Urinary bladder (tissue), 4 donors: ENCODE results near the gene CNTN5. TPM values are rescaled to one million over a fixed set of nuclear protein-coding genes. Genes with fewer than 3 reads are reported as not detected.

ENCODE experiments used
- DNase-seq: peaks from one replicate; pipeline ENCODE4 v3.0.0-alpha.2; 2015; ENCODE audit errors: extremely low spot score
- H3K27ac ChIP-seq: one replicate; pipeline ENCODE4 v1.5.1; 2013; ENCODE audit warnings: low read depth, mild to moderate bottlenecking, moderate library complexity
- H3K36me3 ChIP-seq: one replicate; pipeline ENCODE4 v1.6.1; 2013; ENCODE audit warnings: mild to moderate bottlenecking, moderate library complexity; ENCODE audit not compliant: insufficient read depth
- H3K4me1 ChIP-seq: one replicate; pipeline ENCODE4 v1.6.1; 2013; ENCODE audit warnings: mild to moderate bottlenecking, moderate library complexity; ENCODE audit not compliant: insufficient read depth
- H3K4me3 ChIP-seq: one replicate; pipeline ENCODE4 v1.5.1; 2013; ENCODE audit warnings: low read depth, low read length
- WGBS: extraction: QIAGEN DNeasy Blood & Tissue Kit; methylation state at CpG from one replicate; pipeline ENCODE4 v1.1.7; 2013; 5-methylcytosine and 5-hydroxymethylcytosine counted together
- polyA plus RNA-seq: library from polyadenylated mRNA; stranded (reverse); fragments of 200-250 nt; gene quantifications from one replicate; pipeline ENCODE4 v1.2.3, GENCODE V29; 2013
- total RNA-seq: library from RNA; depleted of rRNA; stranded (reverse); fragments of >200 nt; gene quantifications from one replicate; pipeline ENCODE4 v1.2.3, GENCODE V29; 2014
- donor health status: healthy with polysubstance abuse.
- donor health status: healthy.

Gene CNTN5
- total and polyA plus RNA-seq, 2 donors, result 2.6 TPM; not detected in 1

DNA sequence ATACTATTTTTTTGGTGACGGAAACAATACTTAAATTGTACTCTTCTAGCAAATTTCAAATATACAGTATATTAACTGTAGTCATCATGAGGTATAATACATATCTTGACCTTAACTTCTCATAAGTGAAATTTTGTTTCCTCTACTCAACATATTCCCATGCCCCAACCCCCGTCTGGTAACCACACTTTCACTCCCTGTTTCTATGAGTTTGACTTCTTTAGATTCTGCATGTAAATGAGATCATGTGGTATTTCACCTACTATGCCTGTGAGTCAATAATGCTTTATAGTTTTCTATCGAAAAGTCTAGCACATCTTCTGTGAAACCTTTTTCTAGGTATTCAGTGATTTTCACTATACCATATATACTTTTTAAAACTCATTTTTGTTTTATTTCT, 663.2 kb downstream of the CNTN5 start:
- Histone ChIP-seq H3K36me3 (no peaks in the 10 kb centered on the region), H3K4me1 (no peaks in the 10 kb centered on the region)

GRCh38 chr11:99686838-99687237, 666.1 kb downstream of the CNTN5 start:
- no peak overlapping the region for H3K27ac ChIP-seq
- H3K4me1 ChIP-seq, result no peaks in the 10 kb centered on the region
- H3K36me3 ChIP-seq, result no peaks in the 10 kb centered on the region
- no peak for DNase-seq
- H3K4me3 ChIP-seq, result no peak overlapping the region
- WGBS, result 73% methylated on average over 3 of the region's 3 CpGs

More for the DNA sequence above, 663.2 kb downstream of the CNTN5 start:
- H3K4me3 ChIP-seq, result no peak overlapping the region
- no peak for DNase-seq
- H3K27ac ChIP-seq, result no peak overlapping the region
- WGBS, result 87% methylated on average over 3 of the region's 3 CpGs

- Histone ChIP-seq H3K27ac (no peak overlapping the region), H3K36me3 (no peaks in the 10 kb centered on the region), H3K4me3 (no peak overlapping the region), H3K4me1 (no peaks in the 10 kb centered on the region)
- DNase-seq, result no peak
These were observed 666.6 kb downstream of the CNTN5 start for GRCh38 chr11:99687320-99687719.

DNA sequence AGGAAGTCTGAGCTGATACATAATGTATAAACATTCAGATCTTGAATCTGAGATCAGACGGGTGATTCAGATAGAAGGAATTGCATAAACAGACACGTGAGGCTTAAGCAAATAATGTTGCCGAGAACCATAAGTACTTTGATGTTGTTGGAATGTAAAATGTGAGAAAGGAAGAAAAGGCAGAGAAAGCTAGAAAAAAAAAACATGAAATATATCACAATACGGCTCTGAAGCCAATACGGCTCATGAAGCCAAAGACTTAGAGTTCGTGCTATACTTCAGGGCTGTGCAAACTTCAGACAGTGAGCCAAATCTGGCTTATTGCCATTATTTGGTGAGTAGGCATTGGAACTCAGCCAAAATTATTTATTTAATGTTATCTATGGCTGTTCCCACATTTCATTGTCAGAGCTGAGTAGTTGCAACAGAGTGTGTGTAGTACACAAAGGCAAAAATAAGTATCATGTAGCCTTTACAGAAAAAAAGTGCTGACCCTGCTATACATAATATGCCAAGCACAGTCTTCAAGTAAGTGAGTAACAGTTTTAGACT, 673.3 kb downstream of the CNTN5 start:
- Histone ChIP-seq H3K4me3 (no peak overlapping the region), H3K36me3 (no peaks in the 10 kb centered on the region), H3K27ac (no peak overlapping the region), H3K4me1 (no peaks in the 10 kb centered on the region)
- DNase-seq, result no peak
- 25% methylated on average over 6 of the region's 6 CpGs for WGBS

GRCh38 chr11:99695106-99695505, 674.4 kb downstream of the CNTN5 start:
- Histone ChIP-seq H3K4me3 (no peak overlapping the region), H3K36me3 (no peaks in the 10 kb centered on the region), H3K4me1 (no peaks in the 10 kb centered on the region), H3K27ac (no peak overlapping the region)
- DNase-seq, result no peak

DNA sequence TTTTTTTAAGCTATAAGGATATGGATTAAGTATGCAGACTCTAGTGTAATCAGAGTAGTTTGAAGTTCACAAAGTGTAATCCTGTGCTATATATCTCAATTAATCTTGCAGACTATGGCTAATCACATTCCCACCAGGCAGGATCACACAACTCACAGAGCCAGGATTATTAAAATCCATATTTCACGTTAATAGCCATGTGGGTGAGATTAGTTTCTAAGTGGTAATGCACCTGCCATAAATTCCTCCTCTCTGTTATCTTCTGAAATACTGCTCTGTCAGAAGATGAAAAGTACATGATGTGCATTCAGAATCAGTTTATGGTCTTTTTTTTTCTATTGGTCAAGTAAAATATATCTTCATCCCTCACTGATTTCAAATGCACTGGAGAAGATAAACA, 686.1 kb downstream of the CNTN5 start:
- H3K4me3 ChIP-seq, result no peak overlapping the region
- no peaks in the 10 kb centered on the region for H3K36me3 ChIP-seq
- no peak for DNase-seq
- WGBS, result 43% methylated on average over 1 of the region's 1 CpG
- H3K4me1 ChIP-seq, result no peaks in the 10 kb centered on the region
- no peak overlapping the region for H3K27ac ChIP-seq

DNA sequence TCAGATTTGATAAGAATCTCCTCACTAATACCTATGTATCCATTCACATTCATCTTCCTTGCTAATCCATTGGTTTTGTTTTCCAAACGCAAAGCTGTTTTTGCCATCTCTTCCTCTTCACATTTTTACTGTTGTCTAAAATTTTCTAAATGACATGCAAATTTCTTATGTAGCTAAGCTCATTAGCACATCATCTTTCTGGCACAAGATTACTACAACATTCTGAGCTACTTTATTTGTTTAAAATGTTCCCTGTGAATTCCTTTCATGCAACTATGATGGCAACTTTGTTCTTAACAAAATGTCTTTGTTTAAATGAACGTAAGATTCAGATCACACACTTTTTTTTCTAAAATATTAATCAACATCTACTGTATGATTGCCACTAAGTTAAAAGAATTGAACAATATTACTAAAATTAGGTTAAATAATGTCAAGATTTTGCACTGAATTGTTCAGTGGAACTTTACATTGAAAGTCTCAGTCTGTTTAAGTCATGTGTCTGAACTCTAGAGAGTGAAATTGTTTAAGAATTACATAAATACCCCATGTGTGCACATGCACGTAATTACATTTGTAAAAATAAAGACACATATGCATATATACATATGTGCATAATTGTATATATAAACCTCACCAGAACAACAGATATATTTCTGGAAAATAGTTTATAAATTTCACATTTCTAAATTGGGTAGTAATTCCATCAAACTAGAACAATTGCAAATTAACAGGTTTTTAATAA, 688.4 kb downstream of the CNTN5 start:
- WGBS, result 69% methylated on average over 3 of the region's 3 CpGs
- no peaks in the 10 kb centered on the region for H3K4me1 ChIP-seq
- no peaks in the 10 kb centered on the region for H3K36me3 ChIP-seq
- DNase-seq, result no peak
- no peak overlapping the region for H3K4me3 ChIP-seq
- no peak overlapping the region for H3K27ac ChIP-seq

DNA sequence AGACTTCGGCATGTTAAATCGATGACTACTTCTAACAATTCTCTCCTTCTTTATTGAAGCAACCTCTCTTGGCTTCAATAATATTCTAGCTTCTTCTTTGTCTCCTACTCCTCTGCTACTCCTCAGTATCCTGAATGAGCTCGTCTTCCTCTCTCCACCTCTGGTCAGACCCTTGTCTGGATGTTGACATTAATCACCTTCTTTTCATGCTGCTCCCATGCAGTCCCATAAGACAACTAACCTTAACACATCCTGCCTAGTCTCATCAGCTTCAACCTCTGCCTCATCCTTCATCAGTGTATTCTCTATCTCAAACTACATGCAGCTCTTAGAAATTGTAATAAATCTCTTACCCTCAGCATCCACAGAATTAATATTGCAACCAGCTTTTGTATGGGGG, 695.6 kb downstream of the CNTN5 start:
- Histone ChIP-seq H3K36me3 (no peaks in the 10 kb centered on the region), H3K4me1 (no peaks in the 10 kb centered on the region), H3K4me3 (no peak overlapping the region), H3K27ac (no peak overlapping the region)
- WGBS, result 64% methylated on average over 3 of the region's 3 CpGs
- DNase-seq, result no peak

DNA sequence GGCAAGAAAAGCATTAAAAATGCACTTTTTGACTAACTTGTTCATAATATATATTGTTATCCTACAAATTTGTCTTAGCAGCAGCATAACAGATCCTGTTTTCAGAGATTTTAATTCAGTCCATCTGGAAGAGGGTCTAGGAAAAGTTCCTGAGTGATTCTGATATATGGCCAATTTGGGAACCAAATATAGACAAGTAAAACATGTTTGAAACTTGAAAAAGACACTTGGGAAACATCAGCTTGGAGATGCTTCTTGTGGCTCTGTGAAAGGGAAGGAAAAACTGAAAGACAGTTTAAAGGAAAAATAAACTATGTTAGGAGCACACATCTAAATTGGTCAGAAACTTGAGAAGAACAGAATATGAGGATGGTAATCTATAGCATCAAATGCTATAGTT, 697.5 kb downstream of the CNTN5 start:
- no peak for DNase-seq
- no peaks in the 10 kb centered on the region for H3K36me3 ChIP-seq

GRCh38 chr11:99739464-99740089, 718.8 kb downstream of the CNTN5 start:
- peak; percentile 6 for DNase-seq
- Histone ChIP-seq H3K4me1 (no peaks in the 10 kb centered on the region), H3K36me3 (no peaks in the 10 kb centered on the region), H3K4me3 (no peak overlapping the region), H3K27ac (no peak overlapping the region)
- 32% methylated on average over 4 of the region's 4 CpGs for WGBS

More for the DNA sequence above, 697.5 kb downstream of the CNTN5 start:
- Histone ChIP-seq H3K4me3 (no peak overlapping the region), H3K4me1 (no peaks in the 10 kb centered on the region), H3K27ac (no peak overlapping the region)

GRCh38 chr11:99742501-99742900, 721.8 kb downstream of the CNTN5 start:
- no peak overlapping the region for H3K27ac ChIP-seq
- no peaks in the 10 kb centered on the region for H3K4me1 ChIP-seq
- no peaks in the 10 kb centered on the region for H3K36me3 ChIP-seq
- no peak overlapping the region for H3K4me3 ChIP-seq
- DNase-seq, result no peak
- WGBS, result 32% methylated on average over 2 of the region's 2 CpGs

GRCh38 chr11:99759787-99760186, 739.0 kb downstream of the CNTN5 start:
- H3K36me3 ChIP-seq, result no peaks in the 10 kb centered on the region
- no peak overlapping the region for H3K27ac ChIP-seq
- H3K4me1 ChIP-seq, result no peaks in the 10 kb centered on the region
- WGBS, result 57% methylated on average over 2 of the region's 2 CpGs
- no peak overlapping the region for H3K4me3 ChIP-seq
- DNase-seq, result no peak

- Histone ChIP-seq H3K4me3 (no peak overlapping the region), H3K27ac (no peak overlapping the region), H3K4me1 (no peaks in the 10 kb centered on the region), H3K36me3 (no peaks in the 10 kb centered on the region)
- WGBS, result 32% methylated on average over 3 of the region's 3 CpGs
- no peak for DNase-seq
These were observed 746.1 kb downstream of the CNTN5 start for GRCh38 chr11:99766811-99767210.

GRCh38 chr11:99773646-99774045, 752.9 kb downstream of the CNTN5 start:
- Histone ChIP-seq H3K27ac (no peak overlapping the region), H3K4me1 (no peaks in the 10 kb centered on the region), H3K36me3 (no peaks in the 10 kb centered on the region), H3K4me3 (no peak overlapping the region)
- WGBS, result 16% methylated on average over 5 of the region's 5 CpGs
- no peak for DNase-seq
